Measurements from ENCODE around the gene TGFBR1.

Gene TGFBR1

DNA sequence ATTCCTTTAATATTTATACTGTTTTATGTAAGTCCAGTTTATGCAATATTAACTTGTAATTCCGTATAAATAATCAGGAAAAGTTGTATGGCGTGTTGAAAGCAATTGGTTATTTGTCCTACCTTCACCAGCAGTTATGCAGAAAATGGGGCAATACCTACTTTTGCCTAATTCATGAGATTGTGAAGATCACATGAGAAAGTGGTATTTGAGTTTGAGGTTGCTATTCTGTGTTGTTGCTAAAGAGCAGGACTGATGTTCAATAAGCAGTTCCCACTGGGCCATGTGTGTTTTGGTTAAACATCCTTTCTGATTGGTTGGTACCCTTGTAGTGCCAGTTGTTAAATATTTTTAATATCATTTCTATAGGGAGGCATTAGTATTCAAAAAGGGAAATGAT lies 3.2 kb downstream of the TGFBR1 start:
- no peak overlapping the region for H3K27ac ChIP-seq
- TF ChIP-seq ZFX (IDR thresholded peaks at IDR 0.05) (no peak), CTCF (conservative IDR thresholded peaks at IDR 0.05) (no peak)

- no peak overlapping the region for H3K27ac ChIP-seq
These were observed 4.6 kb downstream of the TGFBR1 start for GRCh38 chr9:99109522-99109921.

GRCh38 chr9:99112750-99113413 lies 8.0 kb downstream of the TGFBR1 start:
- TF ChIP-seq CTCF (conservative IDR thresholded peaks at IDR 0.05) (no peak), ZFX (IDR thresholded peaks at IDR 0.05) (no peak)
- no peak overlapping the region for H3K27ac ChIP-seq

More at GRCh38 chr9:99109522-99109921, 4.6 kb downstream of the TGFBR1 start:
- no peak for TF ChIP-seq CTCF (conservative IDR thresholded peaks at IDR 0.05)
- no peak for TF ChIP-seq ZFX (IDR thresholded peaks at IDR 0.05)

GRCh38 chr9:99113414-99114048 lies 8.6 kb downstream of the TGFBR1 start:
- no peak overlapping the region for H3K27ac ChIP-seq
- TF ChIP-seq CTCF (conservative IDR thresholded peaks at IDR 0.05): no peak

- TF ChIP-seq CTCF (conservative IDR thresholded peaks at IDR 0.05) (no peak), ZFX (IDR thresholded peaks at IDR 0.05) (no peak)
These were observed 9.1 kb downstream of the TGFBR1 start for GRCh38 chr9:99114049-99114440.

GRCh38 chr9:99114846-99115500 lies 10.1 kb downstream of the TGFBR1 start:
- no peak overlapping the region for H3K27ac ChIP-seq
- TF ChIP-seq ZFX (IDR thresholded peaks at IDR 0.05) (no peak), CTCF (conservative IDR thresholded peaks at IDR 0.05) (no peak)

More at GRCh38 chr9:99114049-99114440, 9.1 kb downstream of the TGFBR1 start:
- H3K27ac ChIP-seq: no peak overlapping the region

GRCh38 chr9:99116003-99116411 lies 11.1 kb downstream of the TGFBR1 start:
- no peak for TF ChIP-seq CTCF (conservative IDR thresholded peaks at IDR 0.05)
- TF ChIP-seq ZFX (IDR thresholded peaks at IDR 0.05): no peak
- no peak overlapping the region for H3K27ac ChIP-seq
